HG03039 (cell line): ENCODE data around the gene WRAP53.

ENCODE experiments used
- ATAC-seq: cut with Tn5 transposase; IDR thresholded peaks from one replicate; pipeline ENCODE4 v1.9.1; 2021; ENCODE audit warnings: mild to moderate bottlenecking, moderate library complexity; ENCODE audit not compliant: unreplicated experiment

The WRAP53 gene

GRCh38 chr17:7707858-7708750 is 19.8 kb downstream of the WRAP53 start:
- no peak for ATAC-seq

GRCh38 chr17:7709031-7709430 is 20.8 kb downstream of the WRAP53 start:
- ATAC-seq: no peak

- no peak for ATAC-seq
Measured at GRCh38 chr17:7710301-7710700, 22.0 kb downstream of the WRAP53 start.

GRCh38 chr17:7711051-7711755 is 22.9 kb downstream of the WRAP53 start:
- ATAC-seq: no peak

- no peak for ATAC-seq
Measured at GRCh38 chr17:7712111-7712771, 24.0 kb downstream of the WRAP53 start.

GRCh38 chr17:7713782-7714181 is 25.5 kb downstream of the WRAP53 start:
- ATAC-seq: no peak

GRCh38 chr17:7714721-7715594 is 26.7 kb downstream of the WRAP53 start:
- no peak for ATAC-seq

- no peak for ATAC-seq
Measured at GRCh38 chr17:7715936-7716886, 27.9 kb downstream of the WRAP53 start.

GRCh38 chr17:7716901-7717755 is 28.9 kb downstream of the WRAP53 start, which contains the start of gene DNAH2:
Gene DNAH2, plus strand, starts transcription at chr17:7717744. Its CDS starts 1,991 bp downstream, at chr17:7719735.
- ATAC-seq: no peak

- no peak for ATAC-seq
Measured at GRCh38 chr17:7717756-7718350, 29.6 kb downstream of the WRAP53 start.

GRCh38 chr17:7719661-7720060 is 31.4 kb downstream of the WRAP53 start:
- ATAC-seq: no peak

GRCh38 chr17:7720125-7720524 is 31.8 kb downstream of the WRAP53 start:
- no peak for ATAC-seq

- no peak for ATAC-seq
Measured at GRCh38 chr17:7721612-7722011, 33.3 kb downstream of the WRAP53 start.

- no peak for ATAC-seq
Measured at GRCh38 chr17:7727886-7728285, 39.6 kb downstream of the WRAP53 start.

- no peak for ATAC-seq
Measured at GRCh38 chr17:7729816-7730215, 41.5 kb downstream of the WRAP53 start.

GRCh38 chr17:7732981-7733539 is 44.8 kb downstream of the WRAP53 start:
- ATAC-seq: no peak

- ATAC-seq: no peak
Measured at GRCh38 chr17:7737601-7738000, 49.3 kb downstream of the WRAP53 start.

- no peak for ATAC-seq
Measured at GRCh38 chr17:7739746-7740145, 51.5 kb downstream of the WRAP53 start.
